NCI-H2227 treated with DMSO at 0.1 percent for 48 hours (cell line): ENCODE results near the gene NPAS2.
A peak's percentile ranks its signal among the peaks of the same experiment; 100 is the strongest.

ENCODE experiments used
- DNase-seq: peaks from one replicate; lab custom pipeline; 2025; lab: John Stamatoyannopoulos, UW

The NPAS2 gene

GRCh38 chr2:100819370-100820272 lies at the start of gene NPAS2:
NPAS2 (plus strand) TSS chr2:100820139; CDS start chr2:100904755, 84,616 bp downstream.
- DNase-seq, result no peak

GRCh38 chr2:100771125-100771524 lies 48.8 kb upstream of the NPAS2 start:
- DNase-seq, result no peak

GRCh38 chr2:100773538-100773937 lies 46.4 kb upstream of the NPAS2 start:
- no peak for DNase-seq

GRCh38 chr2:100776445-100776844 lies 43.5 kb upstream of the NPAS2 start:
- DNase-seq, result no peak

- no peak for DNase-seq
These were observed 41.1 kb upstream of the NPAS2 start for GRCh38 chr2:100778637-100779450.

GRCh38 chr2:100779908-100780202 lies 40.1 kb upstream of the NPAS2 start:
- DNase-seq, result no peak

GRCh38 chr2:100780203-100781008 lies 39.5 kb upstream of the NPAS2 start:
- no peak for DNase-seq

- no peak for DNase-seq
These were observed 39.0 kb upstream of the NPAS2 start for GRCh38 chr2:100781009-100781325.

- DNase-seq, result no peak
These were observed 38.2 kb upstream of the NPAS2 start for GRCh38 chr2:100781523-100782379.

GRCh38 chr2:100782380-100782878 lies 37.5 kb upstream of the NPAS2 start:
- no peak for DNase-seq

GRCh38 chr2:100783987-100784386 lies 36.0 kb upstream of the NPAS2 start:
- DNase-seq, result no peak

GRCh38 chr2:100784681-100785080 lies 35.3 kb upstream of the NPAS2 start:
- DNase-seq, result no peak

GRCh38 chr2:100785626-100786296 lies 34.2 kb upstream of the NPAS2 start:
- no peak for DNase-seq

GRCh38 chr2:100786297-100786658 lies 33.7 kb upstream of the NPAS2 start:
- DNase-seq, result peak; percentile 14

- no peak for DNase-seq
These were observed 33.0 kb upstream of the NPAS2 start for GRCh38 chr2:100786985-100787384.

GRCh38 chr2:100789361-100789760 lies 30.6 kb upstream of the NPAS2 start:
- DNase-seq, result no peak

GRCh38 chr2:100791294-100791935 lies 28.5 kb upstream of the NPAS2 start:
- no peak for DNase-seq

GRCh38 chr2:100791936-100792308 lies 28.0 kb upstream of the NPAS2 start:
- no peak for DNase-seq

GRCh38 chr2:100793220-100793619 lies 26.7 kb upstream of the NPAS2 start:
- DNase-seq, result no peak

GRCh38 chr2:100793982-100794381 lies 26.0 kb upstream of the NPAS2 start:
- no peak for DNase-seq
